GM21576 (cell line): Measurements from ENCODE around the gene SLC26A6.

ENCODE experiments used
- ATAC-seq: cut with Tn5 transposase; IDR thresholded peaks from one replicate; pipeline ENCODE4 v1.9.1; 2021; ENCODE audit warnings: mild to moderate bottlenecking, moderate library complexity; ENCODE audit not compliant: unreplicated experiment

The SLC26A6 gene

DNA sequence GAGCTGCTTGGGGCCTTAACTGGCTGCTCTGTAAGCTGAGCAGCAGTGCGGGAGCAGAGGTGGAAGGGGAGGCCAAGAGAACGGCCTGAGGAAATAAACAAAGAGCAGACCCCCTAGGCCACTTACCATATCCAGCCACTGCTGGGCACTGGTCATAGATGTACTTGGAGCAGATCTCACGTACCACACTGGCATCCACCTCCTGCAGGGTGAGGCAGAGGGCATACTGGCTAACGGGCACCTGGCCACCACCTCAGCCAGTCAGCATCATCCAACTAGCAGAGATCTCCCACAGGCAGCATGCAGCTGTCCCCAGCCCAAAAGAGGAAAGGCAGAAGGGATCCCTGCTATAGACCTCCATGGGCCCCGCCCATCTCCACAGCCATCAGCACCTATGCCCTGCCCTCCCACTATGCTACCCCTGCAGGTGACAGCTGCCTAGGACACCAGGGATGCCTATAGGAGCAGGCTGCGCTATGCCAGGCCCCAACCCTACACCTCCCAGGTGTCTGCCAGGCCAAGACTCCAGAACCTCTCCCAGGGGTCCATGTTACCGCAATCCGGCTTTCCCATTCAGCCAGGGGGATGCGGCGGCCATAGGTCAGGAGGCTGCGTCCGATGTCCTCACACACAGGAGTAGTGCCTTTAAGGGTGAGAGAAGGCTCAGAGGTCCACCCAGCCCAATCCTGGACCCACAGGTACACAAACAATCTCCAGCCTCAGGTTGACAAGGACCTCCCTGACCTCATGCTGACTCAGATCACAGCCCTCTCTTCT lies 35.6 kb downstream of the SLC26A6 start:
- no peak for ATAC-seq

- ATAC-seq = no peak
These were observed 36.2 kb downstream of the SLC26A6 start for GRCh38 chr3:48599077-48599501.

- no peak for ATAC-seq
These were observed 36.8 kb downstream of the SLC26A6 start for GRCh38 chr3:48598323-48599076.

- no peak for ATAC-seq
These were observed 37.9 kb downstream of the SLC26A6 start for GRCh38 chr3:48597408-48597800.

DNA sequence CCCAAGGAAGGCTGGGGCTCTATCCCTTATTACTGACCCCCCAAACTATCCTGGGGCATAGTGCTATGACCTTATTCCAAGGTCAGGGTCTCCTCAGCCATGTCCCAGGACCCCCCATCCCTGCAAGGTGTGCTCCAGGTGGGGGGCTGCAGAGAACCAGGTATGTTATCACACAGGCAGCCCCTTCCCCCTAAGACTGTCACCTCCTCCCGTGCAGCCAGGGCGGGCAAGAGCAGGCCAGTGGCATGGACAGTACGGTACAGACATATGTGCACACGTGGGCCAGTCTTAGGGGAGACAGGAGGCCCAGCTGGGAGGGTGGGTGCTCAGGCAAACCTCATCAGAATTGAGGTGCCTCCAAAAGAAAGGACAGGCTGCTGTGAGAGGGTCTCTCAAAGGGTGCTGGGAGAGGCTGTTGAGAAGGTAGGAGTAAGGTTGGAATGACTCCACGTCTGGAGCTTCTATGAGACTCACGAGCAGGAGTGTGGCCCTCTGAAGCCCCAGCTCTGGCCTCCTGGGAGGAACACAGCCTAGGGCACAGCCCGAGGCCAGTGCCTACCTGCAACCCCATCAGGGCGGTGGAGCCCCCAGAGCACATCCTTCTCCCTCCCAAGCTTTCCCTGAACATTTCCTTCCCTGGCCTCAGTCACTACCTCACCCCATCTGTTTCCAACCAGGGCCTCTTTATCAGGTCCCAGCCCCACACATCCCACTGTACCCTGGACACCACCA lies 38.4 kb downstream of the SLC26A6 start:
- ATAC-seq = no peak

DNA sequence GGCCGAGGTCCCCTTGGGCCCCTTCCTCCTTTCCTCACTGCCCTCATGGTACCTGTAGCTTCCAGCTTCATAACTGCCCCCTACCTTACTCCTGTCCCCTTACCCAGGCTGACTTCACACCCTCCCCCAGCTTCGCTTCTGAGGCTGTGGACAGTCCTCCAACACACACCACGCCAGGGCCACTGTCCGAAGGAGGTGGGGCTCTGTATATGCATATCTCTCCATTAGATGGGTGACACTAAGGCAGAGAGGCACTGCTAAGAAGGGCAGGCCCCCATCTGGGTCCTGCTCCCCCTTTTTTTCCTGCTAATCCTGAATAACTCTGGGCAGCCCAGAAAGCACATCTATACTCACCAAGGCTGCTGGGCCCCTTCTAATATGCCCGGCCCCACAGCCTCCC lies 39.1 kb downstream of the SLC26A6 start:
- no peak for ATAC-seq

DNA sequence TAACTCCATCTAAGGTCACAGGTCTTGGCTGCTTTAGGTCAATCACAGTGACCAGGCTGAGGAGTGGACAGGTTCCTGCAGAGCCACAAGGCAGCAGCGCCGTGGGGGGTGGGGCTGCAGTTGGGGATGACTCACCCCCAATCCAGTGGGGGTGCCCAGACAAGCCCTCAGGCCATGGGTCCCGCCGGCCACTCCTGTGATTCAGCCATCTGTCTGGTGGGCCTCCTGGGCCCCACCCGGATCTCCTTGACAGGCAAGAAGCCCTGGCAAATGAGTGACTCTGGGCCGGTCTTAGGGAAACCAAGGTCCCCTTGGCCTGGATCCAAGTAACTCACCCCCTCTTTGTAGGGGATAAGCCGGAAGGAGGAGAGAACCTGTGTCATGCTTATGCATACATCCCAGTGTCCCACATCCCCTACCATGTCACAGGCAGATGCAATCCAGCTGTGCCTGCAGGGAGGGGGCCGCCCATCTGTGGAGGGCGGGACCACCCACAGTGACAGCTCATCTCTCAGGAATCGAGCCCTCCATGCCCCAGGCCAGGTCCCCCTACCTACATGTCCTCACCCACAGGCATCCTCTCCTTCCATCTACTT lies 39.6 kb downstream of the SLC26A6 start:
- ATAC-seq = no peak

GRCh38 chr3:48595075-48595525 lies 40.2 kb downstream of the SLC26A6 start, which contains the start of gene COL7A1:
Gene COL7A1, minus strand, starts transcription at chr3:48595329. Its CDS starts 170 bp downstream, at chr3:48595159.
- no peak for ATAC-seq

DNA sequence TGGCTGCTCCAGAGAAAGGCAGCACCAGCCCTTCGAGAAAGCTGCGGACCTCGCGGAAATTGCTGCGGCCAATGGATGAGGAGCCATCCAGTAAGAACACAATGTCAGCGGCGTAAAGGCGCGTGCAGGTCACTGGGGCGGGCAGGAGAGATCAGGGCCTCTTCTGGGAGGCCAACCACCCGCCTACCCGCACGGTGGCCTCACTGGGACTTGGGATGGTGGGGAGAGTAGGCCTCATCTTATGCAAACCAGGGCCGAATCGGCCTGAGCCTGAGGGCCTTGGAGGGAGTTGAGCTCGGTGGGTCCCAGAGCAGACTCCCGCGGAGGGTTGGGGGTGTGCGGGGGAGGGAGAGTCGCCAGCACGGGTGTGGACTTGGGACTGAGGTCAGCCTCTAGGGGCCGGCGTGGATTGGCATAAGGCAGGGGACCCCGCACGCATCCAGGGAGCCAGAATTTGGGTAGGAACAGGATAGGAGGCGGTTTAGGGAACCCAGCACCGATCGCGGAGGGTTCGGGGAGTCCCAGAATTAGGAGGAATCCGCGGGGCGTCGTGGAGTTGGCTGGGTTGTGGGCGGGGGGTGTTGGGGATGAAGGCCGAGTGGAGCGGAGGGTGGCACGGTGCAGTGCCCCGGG lies 40.7 kb downstream of the SLC26A6 start:
- ATAC-seq = no peak

GRCh38 chr3:48593337-48593736 lies 41.9 kb downstream of the SLC26A6 start:
- ATAC-seq = no peak

GRCh38 chr3:48592519-48593087 lies 42.7 kb downstream of the SLC26A6 start:
- no peak for ATAC-seq

DNA sequence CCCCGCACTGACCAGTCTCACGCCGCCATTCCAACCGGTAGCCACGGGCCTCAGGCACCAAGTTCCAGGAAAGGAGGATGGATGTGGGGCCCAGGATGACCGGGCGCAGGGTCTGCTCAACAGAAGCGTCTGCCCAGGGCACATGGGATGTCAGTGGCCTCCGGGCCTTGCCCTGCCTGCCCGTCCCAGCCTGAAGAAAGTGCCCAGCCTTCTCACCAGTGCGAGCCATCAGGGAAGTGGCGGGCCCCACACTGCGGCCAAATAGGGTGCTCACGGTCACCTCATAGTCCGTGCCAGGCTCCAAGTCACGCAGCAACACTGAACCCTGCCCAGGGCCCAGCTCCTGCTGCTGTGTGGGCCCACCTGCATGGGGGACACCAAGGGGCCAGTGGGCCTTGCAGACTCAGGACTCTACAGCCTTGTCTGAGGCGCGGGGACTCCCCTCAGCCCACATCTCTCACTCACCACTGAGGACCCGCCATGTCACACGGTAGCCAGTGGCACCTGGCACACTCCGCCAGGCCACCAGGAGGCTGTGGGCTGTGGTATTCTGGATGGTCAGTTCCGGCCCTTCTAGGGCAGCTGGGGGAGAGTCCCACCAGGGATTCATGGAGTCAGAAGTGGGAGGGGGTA lies 43.3 kb downstream of the SLC26A6 start:
- no peak for ATAC-seq

GRCh38 chr3:48591436-48591835 lies 43.8 kb downstream of the SLC26A6 start:
- no peak for ATAC-seq

DNA sequence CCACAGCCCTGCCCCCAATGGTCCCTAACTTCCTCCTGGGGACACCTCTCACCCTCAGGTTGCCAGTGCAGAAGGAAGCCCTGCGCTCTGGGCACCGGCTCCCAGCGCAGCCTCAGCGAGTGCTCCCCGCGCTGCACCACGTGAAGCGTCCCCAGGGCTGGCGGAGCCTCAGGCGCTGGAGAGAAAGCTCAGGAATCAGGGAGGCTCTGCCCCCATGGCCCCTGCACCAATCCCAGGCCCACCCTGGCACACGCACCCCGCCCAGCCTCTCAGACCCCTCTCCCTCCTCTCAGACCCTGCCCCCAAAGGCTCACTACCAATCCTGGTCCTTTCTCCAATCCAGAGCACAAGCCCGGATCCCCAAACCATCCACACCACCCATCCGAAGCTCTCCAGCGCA lies 47.0 kb downstream of the SLC26A6 start:
- ATAC-seq = no peak

DNA sequence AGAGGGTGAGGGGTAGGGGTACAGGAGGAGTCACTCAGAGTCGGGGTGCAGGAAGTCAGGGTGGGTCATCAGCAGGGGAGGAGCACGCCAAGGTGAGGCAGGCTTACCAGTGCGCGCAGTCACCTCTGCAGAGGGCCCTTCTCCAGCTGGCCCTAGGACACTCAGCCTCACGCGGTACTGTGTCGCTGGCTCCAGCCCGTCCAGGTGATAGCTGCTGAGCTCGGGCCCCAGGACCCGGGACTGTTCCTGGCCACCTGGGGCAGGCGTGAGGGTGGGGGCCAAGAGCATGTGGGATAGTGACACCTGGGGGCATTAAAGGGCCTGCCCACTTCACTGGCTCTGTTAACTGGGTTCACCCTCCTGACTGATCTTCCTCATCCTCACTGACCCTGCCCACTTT lies 47.6 kb downstream of the SLC26A6 start:
- ATAC-seq = no peak

DNA sequence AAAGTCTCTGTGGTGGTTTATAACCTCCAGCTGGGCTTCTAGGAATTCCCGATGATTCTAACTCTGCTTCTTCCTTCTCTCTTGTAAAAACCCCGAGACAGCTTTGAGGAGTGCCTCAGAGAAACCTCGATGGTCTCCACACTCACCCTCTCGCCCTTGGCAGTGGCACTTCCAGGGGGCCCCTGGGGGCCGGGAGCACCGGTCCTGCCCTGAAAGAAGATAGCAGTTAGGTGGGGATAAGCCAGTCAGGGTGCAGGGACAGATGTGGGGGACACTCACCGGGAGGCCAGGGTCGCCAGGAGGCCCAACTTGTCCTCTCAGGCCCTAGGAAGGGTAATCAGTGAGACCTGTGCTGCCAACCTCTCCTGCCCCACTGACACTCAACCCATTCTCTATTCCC lies 49.9 kb downstream of the SLC26A6 start:
- ATAC-seq = no peak

DNA sequence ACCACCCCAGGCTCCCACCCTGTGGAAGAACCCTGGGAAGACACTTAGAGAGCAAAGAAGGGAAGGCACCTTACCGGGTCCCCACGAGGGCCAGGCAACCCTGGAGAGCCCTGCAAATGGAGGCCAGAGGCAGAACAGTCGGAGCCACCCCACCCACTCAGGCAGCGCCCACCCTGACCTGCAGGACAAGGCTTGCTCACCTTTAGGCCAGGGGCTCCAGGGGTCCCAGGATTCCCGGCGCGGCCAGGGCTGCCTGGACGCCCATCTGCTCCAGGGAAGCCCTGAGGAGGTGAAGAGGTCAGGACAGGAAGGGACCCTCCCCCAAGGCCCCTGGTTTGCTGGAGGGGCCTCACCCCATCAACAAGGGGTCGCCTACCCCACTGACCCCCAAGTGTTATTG lies 50.4 kb downstream of the SLC26A6 start:
- no peak for ATAC-seq

- no peak for ATAC-seq
These were observed 53.4 kb downstream of the SLC26A6 start for GRCh38 chr3:48581621-48582481.

DNA sequence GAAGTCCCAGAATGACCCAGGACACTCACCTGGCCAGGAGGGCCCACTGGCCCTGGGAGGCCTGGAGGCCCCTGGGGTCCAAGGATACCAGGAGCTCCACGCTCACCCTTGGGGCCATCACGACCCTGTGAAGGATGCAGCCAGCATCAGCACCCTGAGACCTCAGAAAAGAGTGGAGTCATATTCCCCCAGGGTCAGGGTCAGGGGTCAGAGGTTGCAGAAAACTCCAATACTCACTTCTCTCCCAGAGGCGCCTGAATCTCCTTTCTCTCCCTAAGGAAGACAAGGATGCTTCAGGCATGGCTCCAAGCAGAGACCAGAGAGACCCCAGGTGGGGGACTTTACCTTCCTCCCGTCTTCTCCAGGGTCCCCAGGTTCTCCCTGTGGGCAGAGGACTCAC lies 58.6 kb downstream of the SLC26A6 start:
- no peak for ATAC-seq
